Measurements from ENCODE around the gene LMO2.
"Not testable (repeated sequence)": the region's sequence is repeated elsewhere in the genome, so short reads cannot be mapped to it uniquely, and the experiment has no call there.

The LMO2 gene

DNA sequence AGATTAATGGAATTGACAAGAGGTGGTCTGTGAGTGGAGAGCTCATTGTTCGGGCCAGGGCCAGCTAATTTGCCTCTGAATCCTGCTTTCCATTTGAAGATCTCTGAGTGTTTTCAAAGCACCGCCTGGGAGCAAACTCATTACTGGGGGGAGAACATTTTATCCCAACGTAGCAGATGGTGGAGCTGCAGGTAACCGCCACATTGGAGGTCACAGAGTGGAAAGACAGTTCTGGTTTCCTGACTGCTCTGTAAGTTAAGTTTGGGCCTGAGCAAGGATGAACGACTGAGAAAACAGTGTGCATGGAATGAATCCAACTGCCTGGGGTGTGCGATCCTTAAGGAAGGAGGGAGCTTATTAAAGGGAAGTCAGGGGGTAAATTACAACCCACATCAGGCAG is 30.5 kb downstream of the LMO2 start:
- peaks cover under 1% of the 10 kb centered on the region; the same call in 1 of the 2 replicates for H3K27me3 ChIP-seq (ENCODE audit: insufficient read depth, low read length)
- H3K79me2 ChIP-seq (ENCODE audit: control insufficient read depth, insufficient read depth, low read length, unreplicated experiment), result no peaks in the 10 kb centered on the region
- no peak overlapping the region for H3K27ac ChIP-seq (ENCODE audit: low read depth, low read length)
- no peaks in the 10 kb centered on the region for H3K4me1 ChIP-seq (ENCODE audit: control insufficient read depth, insufficient read depth, low read length, unreplicated experiment)
- no peaks in the 10 kb centered on the region for H3K36me3 ChIP-seq (ENCODE audit: insufficient read depth, low read length)
- H3K4me3 ChIP-seq (ENCODE audit: low read depth, low read length), result no peak overlapping the region
- H2AFZ ChIP-seq (ENCODE audit: low read length, unreplicated experiment), result no peak overlapping the region

DNA sequence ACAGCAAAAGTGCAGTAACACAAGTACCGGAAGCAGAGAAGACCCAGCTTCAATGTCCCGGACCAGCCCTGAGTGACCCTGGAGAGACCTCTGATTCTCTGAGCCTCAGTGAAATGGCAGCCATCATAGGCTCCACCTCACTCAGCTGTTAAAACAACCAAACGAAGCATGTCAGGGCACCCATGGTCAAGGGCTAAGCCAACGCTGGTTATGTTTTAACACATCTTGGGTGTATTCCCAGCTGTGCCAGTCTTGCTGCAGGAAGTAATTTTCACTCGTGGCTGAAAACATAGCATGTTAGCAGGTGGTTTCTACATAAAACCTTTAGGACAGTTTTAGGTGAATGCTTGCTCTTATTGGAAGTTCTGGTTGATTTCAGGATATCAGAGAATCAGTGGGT is 30.9 kb downstream of the LMO2 start:
- H3K27me3 ChIP-seq (ENCODE audit: insufficient read depth, low read length), result peaks cover 4% of the 10 kb centered on the region; the same call in 1 of the 2 replicates

DNA sequence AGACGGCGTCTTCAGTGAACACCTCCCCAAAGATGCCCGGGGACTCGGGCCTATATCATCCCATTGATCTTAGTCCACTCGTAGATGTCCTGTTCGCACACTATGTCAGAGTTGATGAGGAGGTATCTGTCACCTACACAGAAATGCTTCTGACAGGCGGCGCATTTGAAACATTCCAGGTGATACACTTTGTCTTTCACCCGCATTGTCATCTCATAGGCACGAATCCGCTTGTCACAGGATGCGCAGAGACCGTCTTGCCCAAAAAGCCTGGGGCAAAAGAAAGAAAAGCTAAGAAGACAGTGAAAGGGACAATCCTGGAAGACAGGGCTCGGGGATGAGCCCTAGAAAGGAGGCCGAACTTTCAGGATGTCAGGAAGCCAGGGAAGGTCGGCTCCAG is 32.6 kb downstream of the LMO2 start:
- Histone ChIP-seq H3K4me3 (ENCODE audit: low read depth, low read length) (no peak overlapping the region), H3K4me1 (ENCODE audit: control insufficient read depth, insufficient read depth, low read length, unreplicated experiment) (no peaks in the 10 kb centered on the region), H3K27me3 (ENCODE audit: insufficient read depth, low read length) (peaks cover 4% of the 10 kb centered on the region; the same call in 1 of the 2 replicates), H3K27ac (ENCODE audit: low read depth, low read length) (no peak overlapping the region), H3K36me3 (ENCODE audit: insufficient read depth, low read length) (no peaks in the 10 kb centered on the region), H2AFZ (ENCODE audit: low read length, unreplicated experiment) (no peak overlapping the region), H3K79me2 (ENCODE audit: control insufficient read depth, insufficient read depth, low read length, unreplicated experiment) (no peaks in the 10 kb centered on the region)

More for the DNA sequence above, 30.9 kb downstream of the LMO2 start:
- Histone ChIP-seq H3K4me3 (ENCODE audit: low read depth, low read length) (no peak overlapping the region), H2AFZ (ENCODE audit: low read length, unreplicated experiment) (no peak overlapping the region), H3K36me3 (ENCODE audit: insufficient read depth, low read length) (no peaks in the 10 kb centered on the region), H3K79me2 (ENCODE audit: control insufficient read depth, insufficient read depth, low read length, unreplicated experiment) (no peaks in the 10 kb centered on the region), H3K27ac (ENCODE audit: low read depth, low read length) (no peak overlapping the region), H3K4me1 (ENCODE audit: control insufficient read depth, insufficient read depth, low read length, unreplicated experiment) (no peaks in the 10 kb centered on the region)

DNA sequence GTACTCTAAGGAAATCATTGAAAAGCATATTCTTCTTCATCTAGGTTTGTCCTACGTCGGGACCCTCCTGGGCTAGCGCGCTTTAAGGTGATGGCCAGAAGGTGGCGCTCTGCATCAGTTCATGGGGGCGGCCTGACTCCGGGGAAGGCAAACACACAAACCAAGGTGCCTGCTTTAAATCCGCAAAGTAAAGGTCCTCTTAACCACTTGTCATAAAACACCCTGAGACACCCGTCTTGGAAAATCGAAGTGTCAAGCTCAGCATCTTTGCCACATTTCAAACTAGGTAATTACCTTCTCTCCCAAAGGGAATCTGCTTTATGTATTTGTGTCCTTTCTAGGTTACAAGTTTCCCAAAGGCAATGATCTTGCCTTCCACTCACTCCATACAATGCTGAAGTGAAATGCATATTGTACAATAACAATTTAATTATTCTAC is 33.9 kb downstream of the LMO2 start:
- Histone ChIP-seq H3K36me3 (ENCODE audit: insufficient read depth, low read length) (no peaks in the 10 kb centered on the region), H3K27me3 (ENCODE audit: insufficient read depth, low read length) (peaks cover 4% of the 10 kb centered on the region; the same call in 1 of the 2 replicates), H3K79me2 (ENCODE audit: control insufficient read depth, insufficient read depth, low read length, unreplicated experiment) (no peaks in the 10 kb centered on the region), H3K27ac (ENCODE audit: low read depth, low read length) (no peak overlapping the region), H3K4me3 (ENCODE audit: low read depth, low read length) (no peak overlapping the region), H2AFZ (ENCODE audit: low read length, unreplicated experiment) (no peak overlapping the region), H3K4me1 (ENCODE audit: control insufficient read depth, insufficient read depth, low read length, unreplicated experiment) (no peaks in the 10 kb centered on the region)

DNA sequence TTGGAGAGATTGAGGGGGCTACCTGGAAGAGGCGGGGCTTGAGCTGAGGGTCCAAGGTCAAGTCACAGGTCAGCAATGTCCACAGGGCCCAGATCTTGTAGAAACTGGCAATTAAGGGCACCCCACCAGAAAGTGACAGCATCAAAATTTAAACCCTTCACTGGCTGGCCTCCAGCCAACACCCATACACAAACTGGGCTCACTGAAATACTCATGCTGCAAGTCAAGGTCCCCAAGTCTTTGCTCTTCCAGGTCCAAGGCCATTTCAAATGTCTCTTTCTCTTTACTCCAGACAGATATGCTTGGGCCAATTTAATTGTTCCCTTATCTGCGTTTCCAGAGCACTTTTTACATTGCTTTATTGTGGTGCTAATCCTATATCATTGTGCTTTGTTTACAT is 36.4 kb downstream of the LMO2 start:
- Histone ChIP-seq H3K27me3 (ENCODE audit: insufficient read depth, low read length) (peaks cover 12% of the 10 kb centered on the region), H2AFZ (ENCODE audit: low read length, unreplicated experiment) (no peak overlapping the region), H3K79me2 (ENCODE audit: control insufficient read depth, insufficient read depth, low read length, unreplicated experiment) (no peaks in the 10 kb centered on the region), H3K4me3 (ENCODE audit: low read depth, low read length) (no peak overlapping the region), H3K27ac (ENCODE audit: low read depth, low read length) (no peak overlapping the region), H3K4me1 (ENCODE audit: control insufficient read depth, insufficient read depth, low read length, unreplicated experiment) (no peaks in the 10 kb centered on the region), H3K36me3 (ENCODE audit: insufficient read depth, low read length) (no peaks in the 10 kb centered on the region)

DNA sequence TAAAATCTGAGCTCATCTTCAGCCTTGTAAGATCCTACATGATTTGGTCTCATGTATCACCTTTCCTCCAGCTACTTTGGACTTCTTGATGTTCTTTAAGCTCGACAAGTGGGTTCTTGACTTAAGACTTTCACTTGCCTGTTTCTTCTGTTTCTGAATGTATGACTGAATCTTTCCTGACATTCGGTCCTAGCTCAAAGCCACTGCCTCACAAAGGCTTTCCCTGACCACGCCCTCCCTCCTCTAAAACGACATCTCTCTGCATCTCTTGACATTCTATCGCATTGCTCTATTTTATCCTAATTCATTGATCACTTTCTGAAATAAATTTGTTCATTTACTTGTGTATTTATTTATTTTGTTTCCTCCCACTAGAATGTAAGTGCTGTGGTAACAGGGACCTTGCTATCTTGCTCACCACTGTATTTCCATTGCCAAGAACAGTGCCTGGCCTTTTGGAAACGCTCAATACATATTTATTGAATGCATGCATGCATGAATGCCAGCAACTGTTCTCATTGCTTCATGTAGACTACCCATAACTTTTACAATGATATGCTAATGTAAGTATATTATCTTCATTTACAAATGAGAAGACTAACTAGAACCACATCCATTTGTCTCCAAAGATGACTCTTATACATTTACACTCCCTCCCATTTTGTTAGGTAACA is 43.0 kb downstream of the LMO2 start:
- Histone ChIP-seq H3K4me3 (ENCODE audit: low read depth, low read length) (no peak overlapping the region), H3K4me1 (ENCODE audit: control insufficient read depth, insufficient read depth, low read length, unreplicated experiment) (no peaks in the 10 kb centered on the region), H2AFZ (ENCODE audit: low read length, unreplicated experiment) (no peak overlapping the region), H3K36me3 (ENCODE audit: insufficient read depth, low read length) (no peaks in the 10 kb centered on the region), H3K79me2 (ENCODE audit: control insufficient read depth, insufficient read depth, low read length, unreplicated experiment) (no peaks in the 10 kb centered on the region), H3K27me3 (ENCODE audit: insufficient read depth, low read length) (peaks cover 45% of the 10 kb centered on the region), H3K27ac (ENCODE audit: low read depth, low read length) (no peak overlapping the region)

DNA sequence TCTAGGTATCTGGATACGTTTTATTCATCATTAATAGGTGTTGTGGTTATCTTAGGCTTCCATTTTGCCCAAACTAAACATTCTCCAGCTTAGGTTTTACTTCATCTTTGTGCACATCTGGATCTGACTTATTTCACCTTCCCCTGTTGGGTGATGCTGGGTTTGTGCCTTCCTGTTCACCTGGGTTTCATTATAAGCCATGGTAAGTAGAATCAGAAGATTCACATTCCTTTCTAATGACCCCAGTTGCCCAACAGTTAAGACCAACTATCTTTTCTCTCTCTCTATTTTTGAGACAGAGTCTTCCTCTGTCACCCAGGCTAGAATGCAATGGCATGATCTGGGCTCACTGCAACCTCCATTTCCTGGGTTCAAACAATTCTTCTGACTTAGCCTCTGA is 44.6 kb downstream of the LMO2 start:
- no peak overlapping the region for H3K4me3 ChIP-seq (ENCODE audit: low read depth, low read length)
- H2AFZ ChIP-seq (ENCODE audit: low read length, unreplicated experiment), result no peak overlapping the region
- H3K79me2 ChIP-seq (ENCODE audit: control insufficient read depth, insufficient read depth, low read length, unreplicated experiment), result no peaks in the 10 kb centered on the region
- no peaks in the 10 kb centered on the region for H3K4me1 ChIP-seq (ENCODE audit: control insufficient read depth, insufficient read depth, low read length, unreplicated experiment)
- peaks cover 50% of the 10 kb centered on the region for H3K27me3 ChIP-seq (ENCODE audit: insufficient read depth, low read length)
- no peak overlapping the region for H3K27ac ChIP-seq (ENCODE audit: low read depth, low read length)
- no peaks in the 10 kb centered on the region for H3K36me3 ChIP-seq (ENCODE audit: insufficient read depth, low read length)

DNA sequence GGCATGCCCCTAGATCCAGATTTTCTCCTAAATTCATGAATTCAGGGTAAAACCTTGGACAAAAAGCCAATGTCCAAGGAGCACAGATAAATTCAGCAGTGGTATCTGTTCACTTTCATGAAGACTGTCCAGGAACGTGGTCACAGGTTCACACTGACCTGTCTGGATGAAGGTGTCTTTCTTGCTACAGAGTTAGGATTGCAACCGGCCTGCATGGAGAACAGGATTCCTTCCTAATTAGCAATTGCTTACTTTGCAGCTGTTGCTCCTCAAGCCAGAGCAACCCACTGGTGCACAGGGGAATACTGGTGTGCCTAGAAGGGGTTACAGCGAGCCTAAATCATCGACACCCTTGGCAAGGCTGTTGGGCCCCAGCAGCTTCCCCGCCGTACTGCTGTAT is 47.6 kb downstream of the LMO2 start:
- Histone ChIP-seq H3K27ac (ENCODE audit: low read depth, low read length) (no peak overlapping the region), H2AFZ (ENCODE audit: low read length, unreplicated experiment) (no peak overlapping the region), H3K4me3 (ENCODE audit: low read depth, low read length) (no peak overlapping the region), H3K79me2 (ENCODE audit: control insufficient read depth, insufficient read depth, low read length, unreplicated experiment) (no peaks in the 10 kb centered on the region), H3K36me3 (ENCODE audit: insufficient read depth, low read length) (no peaks in the 10 kb centered on the region), H3K4me1 (ENCODE audit: control insufficient read depth, insufficient read depth, low read length, unreplicated experiment) (no peaks in the 10 kb centered on the region), H3K27me3 (ENCODE audit: insufficient read depth, low read length) (peaks cover 51% of the 10 kb centered on the region)

DNA sequence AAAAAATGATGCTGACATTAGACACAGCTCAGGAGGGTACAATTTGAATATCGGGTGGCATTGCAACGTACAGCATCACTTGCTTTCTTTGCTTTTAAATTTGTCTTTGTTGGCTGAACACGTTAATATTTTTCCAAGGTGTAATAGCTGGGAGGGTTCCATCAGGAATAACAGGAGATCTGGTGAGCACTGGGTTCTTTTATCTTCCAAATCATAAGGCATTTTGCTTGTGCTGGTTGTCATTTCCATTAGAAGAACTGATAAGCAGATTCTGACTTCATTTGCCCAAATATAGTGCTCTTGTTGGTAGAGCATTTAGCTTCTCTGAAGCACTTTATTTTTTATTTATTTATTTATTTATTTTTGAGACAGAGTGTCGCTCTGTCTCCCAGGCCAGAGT is 48.9 kb downstream of the LMO2 start:
- H3K36me3 ChIP-seq (ENCODE audit: insufficient read depth, low read length), result no peaks in the 10 kb centered on the region
- peaks cover 39% of the 10 kb centered on the region for H3K27me3 ChIP-seq (ENCODE audit: insufficient read depth, low read length)
- H3K4me1 ChIP-seq (ENCODE audit: control insufficient read depth, insufficient read depth, low read length, unreplicated experiment), result no peaks in the 10 kb centered on the region
- H3K27ac ChIP-seq (ENCODE audit: low read depth, low read length), result no peak overlapping the region
- H3K4me3 ChIP-seq (ENCODE audit: low read depth, low read length), result no peak overlapping the region
- H2AFZ ChIP-seq (ENCODE audit: low read length, unreplicated experiment), result no peak overlapping the region
- H3K79me2 ChIP-seq (ENCODE audit: control insufficient read depth, insufficient read depth, low read length, unreplicated experiment), result no peaks in the 10 kb centered on the region

DNA sequence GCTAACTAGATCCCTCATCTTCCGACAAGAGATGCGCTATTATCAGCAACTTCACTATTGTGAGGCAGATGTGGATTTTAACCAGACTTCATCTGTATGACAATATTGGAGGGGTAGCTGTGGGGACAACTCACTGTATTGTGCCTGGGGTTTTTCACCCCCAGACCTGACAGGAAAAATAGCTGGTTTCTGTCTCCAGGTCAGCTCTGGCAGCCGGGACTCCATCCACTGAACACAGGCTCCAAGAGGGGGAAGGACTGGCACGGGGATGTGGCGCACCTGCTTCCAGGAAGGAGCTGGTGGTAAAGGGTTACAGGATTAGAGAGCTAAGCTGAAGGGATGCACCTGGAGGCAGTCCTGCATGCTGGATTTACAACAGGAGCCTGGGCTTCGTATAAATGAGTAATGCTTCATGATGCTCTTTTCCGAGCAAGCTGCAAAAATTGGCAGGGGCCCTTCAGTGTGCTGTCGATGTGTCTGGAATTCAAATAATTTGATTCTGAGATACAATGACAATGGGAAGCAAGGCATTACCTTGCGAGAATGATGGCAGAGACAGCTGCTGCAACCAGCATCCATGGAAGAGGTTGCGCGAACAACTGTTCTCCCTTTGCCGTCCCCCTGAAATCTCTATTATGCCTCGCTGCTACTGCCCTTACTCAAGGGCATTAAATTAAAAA is 49.5 kb downstream of the LMO2 start:
- no peaks in the 10 kb centered on the region for H3K4me1 ChIP-seq (ENCODE audit: control insufficient read depth, insufficient read depth, low read length, unreplicated experiment)
- H3K27ac ChIP-seq (ENCODE audit: low read depth, low read length), result no peak overlapping the region
- H3K27me3 ChIP-seq (ENCODE audit: insufficient read depth, low read length), result peaks cover 33% of the 10 kb centered on the region
- no peaks in the 10 kb centered on the region for H3K79me2 ChIP-seq (ENCODE audit: control insufficient read depth, insufficient read depth, low read length, unreplicated experiment)
- H3K36me3 ChIP-seq (ENCODE audit: insufficient read depth, low read length), result no peaks in the 10 kb centered on the region
- H3K4me3 ChIP-seq (ENCODE audit: low read depth, low read length), result no peak overlapping the region
- no peak overlapping the region for H2AFZ ChIP-seq (ENCODE audit: low read length, unreplicated experiment)

DNA sequence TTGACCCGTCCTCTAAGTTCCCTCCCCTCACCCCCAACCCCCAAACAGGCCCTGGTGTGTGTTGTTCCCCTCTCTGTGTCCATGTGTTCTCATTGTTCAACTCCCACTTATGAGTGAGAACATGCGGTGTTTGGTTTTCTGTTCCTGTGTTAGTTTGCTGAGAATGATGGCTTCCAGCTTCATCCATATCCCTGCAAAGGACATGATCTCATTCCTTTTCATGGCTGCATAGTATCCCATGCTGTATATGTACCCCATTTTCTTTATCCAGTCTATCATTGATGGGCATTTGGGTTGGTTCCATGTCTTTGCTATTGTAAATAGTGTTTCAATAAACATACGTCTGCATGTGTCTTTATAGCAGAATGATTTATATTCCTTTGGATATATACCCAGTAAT is 53.6 kb downstream of the LMO2 start:
- not testable (repeated sequence) for H3K4me1 ChIP-seq (ENCODE audit: control insufficient read depth, insufficient read depth, low read length, unreplicated experiment)

More for the DNA sequence above, 53.6 kb downstream of the LMO2 start:
- peaks cover 19% of the 10 kb centered on the region for H3K27me3 ChIP-seq (ENCODE audit: insufficient read depth, low read length)
- not testable (repeated sequence) for H3K36me3 ChIP-seq (ENCODE audit: insufficient read depth, low read length); H3K4me3 ChIP-seq (ENCODE audit: low read depth, low read length); H3K79me2 ChIP-seq (ENCODE audit: control insufficient read depth, insufficient read depth, low read length, unreplicated experiment); H2AFZ ChIP-seq (ENCODE audit: low read length, unreplicated experiment); H3K27ac ChIP-seq (ENCODE audit: low read depth, low read length)
